Measurements from ENCODE around the gene TCF7L1. TPM values are rescaled to one million over a fixed set of nuclear protein-coding genes. Genes with fewer than 3 reads are reported as not detected.

Gene TCF7L1
- total and polyA plus RNA-seq, 2 of the 13 experiments (the other 11 are each of a cell fraction or from before 2014, with no cell fraction given) = 0.04 to 0.15 TPM

DNA sequence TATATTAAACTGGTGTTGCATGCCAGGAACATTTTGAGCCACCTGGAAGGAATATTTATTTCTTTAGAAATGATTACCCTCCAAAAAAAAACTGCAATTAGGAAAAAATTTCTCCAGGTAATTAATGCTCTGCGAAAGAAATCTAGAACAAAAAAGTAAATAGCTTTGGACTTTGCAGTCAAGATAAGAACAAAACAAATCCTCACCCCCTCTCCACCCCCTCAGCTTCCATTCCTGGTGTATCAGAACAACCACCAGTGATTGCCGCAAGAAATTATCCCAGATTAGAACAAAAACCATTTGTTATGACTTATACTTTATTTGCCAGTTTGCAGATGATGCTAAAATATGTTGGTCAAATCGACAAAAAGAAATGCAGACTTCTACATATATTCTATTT lies 17.0 kb upstream of the TCF7L1 start:
- Histone ChIP-seq H3K4me3 (replicated peaks in 1 of 3; ENCODE audit: insufficient read depth in 1 of 3, low read depth in 2 of 3, low read length in 3 of 3) (no peak overlapping the region), H3K27ac (ENCODE audit: extremely low read length, insufficient read depth, low read length) (no peak overlapping the region), H3K36me3 (replicated peaks in 1 of 2; ENCODE audit: control insufficient read depth in 1 of 2, insufficient read depth in 2 of 2, low read length in 2 of 2) (no peaks in the 10 kb centered on the region), H4K20me1 (ENCODE audit: insufficient read depth, low read length) (no peaks in the 10 kb centered on the region), H3K9me3 (ENCODE audit: low read length) (no peaks in the 10 kb centered on the region), H3K4me1 (ENCODE audit: insufficient read depth, low read length) (no peaks in the 10 kb centered on the region), H3K79me2 (ENCODE audit: insufficient read depth, low read length) (no peaks in the 10 kb centered on the region), H3K4me2 (ENCODE audit: low read depth, low read length) (no peak overlapping the region), H2AFZ (ENCODE audit: low read length) (no peak overlapping the region), H3K27me3 (ENCODE audit: control insufficient read depth in 1 of 2, insufficient read depth in 2 of 2, low read length in 2 of 2) (no peaks in the 10 kb centered on the region), H3K9ac (ENCODE audit: insufficient read depth, low read depth, low read length) (no peak overlapping the region)
- no peak for ATAC-seq
- intact Hi-C loops (cut with micrococcal nuclease; ENCODE audit: unreplicated experiment) (no loop called here), in situ Hi-C loops (cut with HindIII; ENCODE audit: extremely low pct_ligation_motif_present, low pct_unique_long_range_greater_than_20kb) (no loop called here)
- no peak for FAIRE-seq
- CTCF ChIA-PET (ENCODE audit: low intra/inter-chr PET ratio, low total read pairs) = no interaction called here
- TF ChIP-seq ZBTB42 (CRISPR knock-in tag; IDR thresholded peaks at IDR 0.05) (no peak), ZNF687 (CRISPR knock-in tag; IDR thresholded peaks at IDR 0.05) (no peak), ZNF263 (CRISPR knock-in tag; IDR thresholded peaks at IDR 0.05) (no peak)
- TF ChIP-seq, protein P1, sequence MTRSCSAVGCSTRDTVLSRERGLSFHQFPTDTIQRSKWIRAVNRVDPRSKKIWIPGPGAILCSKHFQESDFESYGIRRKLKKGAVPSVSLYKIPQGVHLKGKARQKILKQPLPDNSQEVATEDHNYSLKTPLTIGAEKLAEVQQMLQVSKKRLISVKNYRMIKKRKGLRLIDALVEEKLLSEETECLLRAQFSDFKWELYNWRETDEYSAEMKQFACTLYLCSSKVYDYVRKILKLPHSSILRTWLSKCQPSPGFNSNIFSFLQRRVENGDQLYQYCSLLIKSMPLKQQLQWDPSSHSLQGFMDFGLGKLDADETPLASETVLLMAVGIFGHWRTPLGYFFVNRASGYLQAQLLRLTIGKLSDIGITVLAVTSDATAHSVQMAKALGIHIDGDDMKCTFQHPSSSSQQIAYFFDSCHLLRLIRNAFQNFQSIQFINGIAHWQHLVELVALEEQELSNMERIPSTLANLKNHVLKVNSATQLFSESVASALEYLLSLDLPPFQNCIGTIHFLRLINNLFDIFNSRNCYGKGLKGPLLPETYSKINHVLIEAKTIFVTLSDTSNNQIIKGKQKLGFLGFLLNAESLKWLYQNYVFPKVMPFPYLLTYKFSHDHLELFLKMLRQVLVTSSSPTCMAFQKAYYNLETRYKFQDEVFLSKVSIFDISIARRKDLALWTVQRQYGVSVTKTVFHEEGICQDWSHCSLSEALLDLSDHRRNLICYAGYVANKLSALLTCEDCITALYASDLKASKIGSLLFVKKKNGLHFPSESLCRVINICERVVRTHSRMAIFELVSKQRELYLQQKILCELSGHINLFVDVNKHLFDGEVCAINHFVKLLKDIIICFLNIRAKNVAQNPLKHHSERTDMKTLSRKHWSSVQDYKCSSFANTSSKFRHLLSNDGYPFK (CRISPR knock-in tag; IDR thresholded peaks at IDR 0.05; ENCODE audit: borderline replicate concordance) = no peak
- WGBS (ENCODE audit: low lambda C conversion rate) = 6% methylated on average over 3 of the region's 3 CpGs
- no peak for DNase-seq (ENCODE audit: low spot score)
- POLR2A ChIA-PET = no interaction called here
- no TSS peak for BruUV-seq (replicated peaks)

Data from HepG2 (cell line).